K562 (cell line): ENCODE measurements around the gene SERPINF2. TPM values are rescaled to one million over a fixed set of nuclear protein-coding genes. Genes with fewer than 3 reads are reported as not detected.

Source experiments
- BCL6 ChIP-seq: fragments of 250-450 bp; sonication (Bioruptor Pico); IDR thresholded peaks from 2 replicates; pipeline ENCODE4 v1.4.0; 2020
- CHD7 ChIP-seq: fragments of 200-600 bp; sonication (generic); IDR thresholded peaks from one replicate; pipeline ENCODE4 v1.6.1; 2012; ENCODE audit warnings: mild to moderate bottlenecking, low read depth, low read length, inconsistent platforms
- HDAC2 ChIP-seq: fragments of 450-650 bp; IDR thresholded peaks from 2 replicates; pipeline ENCODE4 v1.6.1; 2016; ENCODE audit warnings: mild to moderate bottlenecking
- MECOM ChIP-seq: fragments of 250-450 bp; sonication (Bioruptor Pico); IDR thresholded peaks from 2 replicates; pipeline ENCODE4 v1.8.0; 2022; ENCODE audit warnings: inconsistent platforms
- MLLT1 ChIP-seq, 2 experiments: fragments of 450-650 bp; IDR thresholded peaks; 2 replicates each; pipeline ENCODE4 v1.6.1; 2016
- MYBL2 ChIP-seq, 2 experiments: fragments of 450-650 bp in 1 of 2; sonication (generic) in 1 of 2; formaldehyde crosslinking in 1 of 2; IDR thresholded peaks; 2 replicates each; pipeline versions ENCODE4 v1.6.1 to v1.8.1; 2017 to 2022; ENCODE audit warnings: borderline replicate concordance in 1 of 2, inconsistent platforms in 1 of 2, low read depth in 1 of 2, mild to moderate bottlenecking in 1 of 2, missing genetic modification reagents in 1 of 2, moderate library complexity in 1 of 2
- PHF20 ChIP-seq: fragments of 450-650 bp; IDR thresholded peaks from 2 replicates; pipeline ENCODE4 v1.6.1; 2018; ENCODE audit not compliant: partially characterized antibody
- RBFOX2 ChIP-seq: fragments of 200-400 bp; formaldehyde crosslinking; IDR thresholded peaks from 2 replicates; pipeline ENCODE4 v1.6.1; 2017; ENCODE audit warnings: low read depth, mild to moderate bottlenecking, low read length, moderate library complexity
- SAP30 ChIP-seq: fragments of 200-600 bp; sonication (generic); IDR thresholded peaks from 2 replicates; pipeline ENCODE4 v1.6.1; 2012; ENCODE audit warnings: borderline replicate concordance, low read depth, mild to moderate bottlenecking, moderate library complexity, low read length, control low read depth, inconsistent platforms; ENCODE audit not compliant: insufficient read depth, poor library complexity, severe bottlenecking
- SPI1 ChIP-seq: IDR thresholded peaks from 2 replicates; pipeline ENCODE4 v1.6.1; 2011; ENCODE audit warnings: low read depth, low read length, control low read depth, borderline replicate concordance
- TAF1 ChIP-seq: IDR thresholded peaks from 2 replicates; pipeline ENCODE4 v1.6.1; 2011; ENCODE audit warnings: mild to moderate bottlenecking, low read length, moderate library complexity; ENCODE audit not compliant: insufficient read depth, control insufficient read depth, severe bottlenecking; ENCODE audit errors: extremely low read depth
- TARDBP ChIP-seq: fragments of 450-650 bp; IDR thresholded peaks from 2 replicates; pipeline ENCODE4 v1.6.1; 2016
- ZNF133 ChIP-seq: fragments of 250-450 bp; sonication (Bioruptor Pico); IDR thresholded peaks from 2 replicates; pipeline ENCODE4 v1.4.0; 2020; ENCODE audit warnings: mild to moderate bottlenecking
- ZNF551 ChIP-seq: fragments of 250-450 bp; sonication (Bioruptor Pico); IDR thresholded peaks from 2 replicates; pipeline ENCODE4 v1.5.0; 2021; ENCODE audit warnings: mild to moderate bottlenecking, moderate library complexity
- ZNF79 ChIP-seq: fragments of 250-450 bp; sonication (Bioruptor Pico); IDR thresholded peaks from 2 replicates; pipeline ENCODE4 v1.4.0; 2020; ENCODE audit warnings: low read depth, mild to moderate bottlenecking, moderate library complexity
- polyA plus RNA-seq, 8 experiments: library from polyadenylated mRNA; depleted of rRNA in 4 of 8; stranded (reverse) in 5 of 8; unstranded in 3 of 8; fragments of >200 nt; fragmentation: Nextera tagmentation in 2 of 8; fragmentation: Illumina TruSeq in 1 of 8; extraction: Ambion mirVana in 2 of 8; extraction: Trizol in 1 of 8; gene quantifications; 2 replicates each; pipeline versions ENCODE4 v1.2.1 to v1.2.3, GENCODE V29; 2011 to 2014; ENCODE audit warnings: inconsistent platforms in 1 of 8, missing spikeins in 1 of 8
- total RNA-seq, 7 experiments: library from RNA; depleted of rRNA in 6 of 7; stranded (reverse); fragments of >200 nt in 6 of 7; fragmentation: Illumina TruSeq in 2 of 7; extraction: Trizol in 2 of 7; gene quantifications; 2 replicates each; pipeline versions ENCODE4 v1.2.1 to v1.2.3, GENCODE V29; 2011 to 2021; ENCODE audit warnings: low replicate concordance in 1 of 7

Gene SERPINF2
- total and polyA plus RNA-seq, 9 of the 15 experiments (the other 6 are each of a cell fraction or from before 2014, with no cell fraction given) = 0.22 TPM; not detected in 8

- TF ChIP-seq BCL6 (CRISPR knock-in tag) (no peak), HDAC2 (no peak), MYBL2 (IDR thresholded peaks at IDR 0.05; ENCODE audit: low read depth) (no peak), MYBL2 (CRISPR knock-in tag; IDR thresholded peaks at IDR 0.05; ENCODE audit: borderline replicate concordance) (no peak), ZNF79 (CRISPR knock-in tag) (no peak), ZNF133 (CRISPR knock-in tag) (no peak), RBFOX2 (peak; percentile 67), TARDBP (no peak), ZNF551 (no peak), CHD7 (no peak), SPI1 (0 out of 2 replicates have a peak, but pooled peaks have one; percentile 4), MECOM (CRISPR knock-in tag) (no peak), MLLT1 (IDR thresholded peaks at IDR 0.05) (no peak), TAF1 (no peak), PHF20 (peak; percentile 17), SAP30 (peak; percentile 32)
Measured at GRCh38 chr17:1724869-1725641, 17.6 kb upstream of the SERPINF2 start (continued).
